ENCODE data around the gene MYOM3. TPM values are rescaled to one million over a fixed set of nuclear protein-coding genes. Genes with fewer than 3 reads are reported as not detected.

The MYOM3 gene
- polyA plus RNA-seq, 1 donor from 2014 or later, result not detected

GRCh38 chr1:24117132-24117531 lies 5.2 kb upstream of the MYOM3 start:
- H3K9ac ChIP-seq (ENCODE audit: low read length), result no peak overlapping the region
- no peaks in the 10 kb centered on the region for H3F3A ChIP-seq (ENCODE audit: insufficient read depth, low read length, poor library complexity, severe bottlenecking)
- H3K4me3 ChIP-seq (ENCODE audit: low read length), result no peak overlapping the region
- no peak overlapping the region for H3K27ac ChIP-seq (ENCODE audit: low read length)
- TF ChIP-seq EP300 (conservative IDR thresholded peaks at IDR 0.05; ENCODE audit: poor library complexity, severe bottlenecking) (no peak), REST (IDR thresholded peaks at IDR 0.05; ENCODE audit: borderline replicate concordance) (no peak), CTCF (IDR thresholded peaks at IDR 0.05; ENCODE audit: poor library complexity, severe bottlenecking) (no peak), MXI1 (conservative IDR thresholded peaks at IDR 0.05; ENCODE audit: poor library complexity, severe bottlenecking) (no peak), RAD21 (conservative IDR thresholded peaks at IDR 0.05) (no peak), TAF1 (IDR thresholded peaks at IDR 0.05; ENCODE audit: low read depth) (no peak), SMC3 (conservative IDR thresholded peaks at IDR 0.05; ENCODE audit: poor library complexity) (no peak), EZH2 (IDR thresholded peaks at IDR 0.05; ENCODE audit: borderline replicate concordance, insufficient read depth, low read length, poor library complexity, severe bottlenecking) (no peak), POLR2AphosphoS5 (IDR thresholded peaks at IDR 0.05) (no peak)
- no peaks in the 10 kb centered on the region for H3K36me3 ChIP-seq (ENCODE audit: insufficient read depth, low read length)
- H3K79me2 ChIP-seq (replicated peaks; ENCODE audit: insufficient read depth, low read length), result no peaks in the 10 kb centered on the region
- no peak overlapping the region for H3K4me2 ChIP-seq (ENCODE audit: low read length)
- H3K27me3 ChIP-seq (ENCODE audit: insufficient read depth, low read depth, low read length), result no peaks in the 10 kb centered on the region
- no peaks in the 10 kb centered on the region for H3K9me3 ChIP-seq (ENCODE audit: low read length)
- H3K9me2 ChIP-seq (ENCODE audit: insufficient read depth, low read length), result no peaks in the 10 kb centered on the region
- H4K20me1 ChIP-seq (ENCODE audit: insufficient read depth), result no peaks in the 10 kb centered on the region
- H2AFZ ChIP-seq (ENCODE audit: low read depth, low read length), result no peak overlapping the region

GRCh38 chr1:24114753-24115152 lies 2.8 kb upstream of the MYOM3 start:
- Histone ChIP-seq H3K79me2 (replicated peaks; ENCODE audit: insufficient read depth, low read length) (no peaks in the 10 kb centered on the region), H3K27me3 (ENCODE audit: insufficient read depth, low read depth, low read length) (no peaks in the 10 kb centered on the region), H3K27ac (ENCODE audit: low read length) (no peak overlapping the region), H3K9me3 (ENCODE audit: low read length) (no peaks in the 10 kb centered on the region), H3K36me3 (ENCODE audit: insufficient read depth, low read length) (no peaks in the 10 kb centered on the region), H4K20me1 (ENCODE audit: insufficient read depth) (no peaks in the 10 kb centered on the region), H3K4me2 (ENCODE audit: low read length) (no peak overlapping the region), H3K4me3 (ENCODE audit: low read length) (no peak overlapping the region), H3K9ac (ENCODE audit: low read length) (no peak overlapping the region), H3K9me2 (ENCODE audit: insufficient read depth, low read length) (no peaks in the 10 kb centered on the region), H3F3A (ENCODE audit: insufficient read depth, low read length, poor library complexity, severe bottlenecking) (no peaks in the 10 kb centered on the region), H2AFZ (ENCODE audit: low read depth, low read length) (no peak overlapping the region)
- TF ChIP-seq EP300 (conservative IDR thresholded peaks at IDR 0.05; ENCODE audit: poor library complexity, severe bottlenecking), result no peak
- TF ChIP-seq SMC3 (conservative IDR thresholded peaks at IDR 0.05; ENCODE audit: poor library complexity), result no peak
- no peak for TF ChIP-seq EZH2 (IDR thresholded peaks at IDR 0.05; ENCODE audit: borderline replicate concordance, insufficient read depth, low read length, poor library complexity, severe bottlenecking)
- no peak for TF ChIP-seq POLR2AphosphoS5 (IDR thresholded peaks at IDR 0.05)
- TF ChIP-seq MXI1 (conservative IDR thresholded peaks at IDR 0.05; ENCODE audit: poor library complexity, severe bottlenecking), result no peak
- TF ChIP-seq RAD21 (conservative IDR thresholded peaks at IDR 0.05), result no peak
- no peak for TF ChIP-seq TAF1 (IDR thresholded peaks at IDR 0.05; ENCODE audit: low read depth)
- TF ChIP-seq REST (IDR thresholded peaks at IDR 0.05; ENCODE audit: borderline replicate concordance), result no peak
- no peak for TF ChIP-seq CTCF (IDR thresholded peaks at IDR 0.05; ENCODE audit: poor library complexity, severe bottlenecking)

All from neural cell (in vitro differentiated cells).